Colonic mucosa (tissue), 4 donors: ENCODE results near the gene CHTF8. TPM values are rescaled to one million over a fixed set of nuclear protein-coding genes. Genes with fewer than 3 reads are reported as not detected.

Source experiments
- DNase-seq: peaks from one replicate; pipeline ENCODE4 v3.0.0-alpha.2; 2020
- H3K27ac ChIP-seq: fragments of 200-600 bp; one replicate; pipeline ENCODE4 v1.8.0; 2021
- H3K27me3 ChIP-seq: fragments of 200-600 bp; one replicate; pipeline ENCODE4 v1.8.0; 2021
- H3K36me3 ChIP-seq: fragments of 200-600 bp; one replicate; pipeline ENCODE4 v1.8.0; 2021
- H3K4me1 ChIP-seq: fragments of 200-600 bp; one replicate; pipeline ENCODE4 v1.8.0; 2021; ENCODE audit warnings: mild to moderate bottlenecking
- H3K4me3 ChIP-seq: fragments of 200-600 bp; one replicate; pipeline ENCODE4 v1.8.0; 2021
- H3K9ac ChIP-seq, 2 donors: one replicate each; pipeline ENCODE4 v1.7.0; 2013; ENCODE audit warnings: control low read depth in 2 of 2, low read depth in 2 of 2, low read length in 2 of 2
- H3K9me3 ChIP-seq: fragments of 200-600 bp; one replicate; pipeline ENCODE4 v1.8.0; 2021
- CTCF ChIP-seq: fragments of 200-600 bp; IDR thresholded peaks from one replicate; pipeline ENCODE4 v1.8.0; 2022; ENCODE audit warnings: antibody characterized with exemption, mild to moderate bottlenecking
- intact Hi-C: fragments of 100-400 bp; cut with DNase I; formaldehyde crosslinking; loops from one replicate; pipeline ENCODE4 v1.14.1; 2022
- total RNA-seq, 2 donors: library from RNA; stranded (reverse); fragmentation: NEBNext Ultra II Directional in 1 of 2; extraction: Animal tissue kit (Norgen Biotek cat#: 25700) in 1 of 2; gene quantifications; one replicate each; pipeline ENCODE4 v1.2.1, GENCODE V29; 2021
- donor health status: healthy.
- donor health status: DM: no; HTN: no; CAD: no.
- donor health status: DM: no; HTN: no; CAD: no.

CHTF8 gene
- total RNA-seq, 2 donors from 2014 or later: 82.9 to 143 TPM

DNA sequence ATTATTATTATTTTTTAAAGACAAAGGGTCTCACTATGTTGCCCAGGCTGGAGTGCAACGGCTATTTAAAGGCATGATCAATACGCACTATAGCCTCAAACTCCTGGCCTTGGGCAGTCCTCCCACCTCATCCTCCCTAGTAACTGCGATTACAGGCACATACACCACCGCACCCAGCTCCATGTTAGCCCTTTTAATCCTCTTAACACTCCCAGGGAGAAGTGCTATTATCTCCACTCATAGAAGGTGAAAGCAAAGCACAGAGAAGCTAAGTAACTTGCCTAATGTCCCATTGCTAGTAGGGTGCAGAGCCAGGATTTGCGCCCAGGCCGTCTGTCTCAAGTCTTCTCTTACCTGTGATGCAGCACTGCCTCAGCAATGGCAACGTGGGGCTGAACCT is 22.0 kb downstream of the CHTF8 start:
- TF ChIP-seq CTCF: no peak
- Histone ChIP-seq H3K27me3 (no peaks in the 10 kb centered on the region), H3K4me3 (no peak overlapping the region), H3K4me1 (peaks cover 13% of the 10 kb centered on the region), H3K9ac (no peak overlapping the region), H3K36me3 (no peaks in the 10 kb centered on the region), H3K27ac (no peak overlapping the region), H3K9me3 (no peaks in the 10 kb centered on the region)
- intact Hi-C loops: no loop called here
- no peak for DNase-seq

DNA sequence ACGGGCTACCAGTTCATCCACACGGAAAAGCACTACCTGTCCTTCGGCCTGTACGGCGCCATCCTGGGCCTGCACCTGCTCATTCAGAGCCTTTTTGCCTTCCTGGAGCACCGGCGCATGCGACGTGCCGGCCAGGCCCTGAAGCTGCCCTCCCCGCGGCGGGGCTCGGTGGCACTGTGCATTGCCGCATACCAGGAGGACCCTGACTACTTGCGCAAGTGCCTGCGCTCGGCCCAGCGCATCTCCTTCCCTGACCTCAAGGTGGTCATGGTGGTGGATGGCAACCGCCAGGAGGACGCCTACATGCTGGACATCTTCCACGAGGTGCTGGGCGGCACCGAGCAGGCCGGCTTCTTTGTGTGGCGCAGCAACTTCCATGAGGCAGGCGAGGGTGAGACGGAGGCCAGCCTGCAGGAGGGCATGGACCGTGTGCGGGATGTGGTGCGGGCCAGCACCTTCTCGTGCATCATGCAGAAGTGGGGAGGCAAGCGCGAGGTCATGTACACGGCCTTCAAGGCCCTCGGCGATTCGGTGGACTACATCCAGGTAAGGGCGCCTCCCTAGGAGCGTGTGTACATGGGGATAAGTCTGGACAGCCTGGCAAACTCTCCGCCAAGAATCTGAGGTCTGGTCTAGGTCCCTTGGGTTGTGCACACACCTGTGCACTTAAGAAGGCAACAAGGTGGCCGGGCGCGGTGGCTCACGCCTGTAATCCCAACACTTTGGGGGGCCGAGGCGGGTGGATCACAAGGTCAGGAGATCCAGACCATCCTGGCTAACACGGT is 22.7 kb downstream of the CHTF8 start:
- Histone ChIP-seq H3K9me3 (no peaks in the 10 kb centered on the region), H3K27ac (no peak overlapping the region), H3K27me3 (no peaks in the 10 kb centered on the region), H3K4me3 (no peak overlapping the region), H3K4me1 (peaks cover 13% of the 10 kb centered on the region), H3K9ac (no peak overlapping the region), H3K36me3 (no peaks in the 10 kb centered on the region)
- TF ChIP-seq CTCF: no peak
- intact Hi-C loops: loop anchor here (5.0 to 10.0 kb wide), 2 partner anchors 115 to 207 kb away; no protein-coding TSS in a partner anchor
- no peak for DNase-seq

DNA sequence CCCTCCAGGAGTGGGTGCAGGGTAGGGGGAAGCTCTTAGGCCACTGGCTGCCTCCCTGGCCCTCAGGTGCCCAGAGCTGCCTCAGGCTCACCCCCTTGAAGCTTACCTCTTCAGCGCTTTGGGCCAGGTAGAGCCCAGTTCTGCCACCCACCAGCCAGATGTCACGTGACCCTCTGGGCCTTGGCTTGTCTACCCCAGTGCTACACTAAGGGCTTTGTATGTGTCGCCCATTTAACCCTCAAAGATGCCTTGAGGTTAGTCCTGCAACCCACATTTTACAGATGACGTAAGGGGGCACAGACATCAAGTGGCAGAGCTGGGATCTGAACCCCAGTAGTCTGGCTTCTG is 23.5 kb downstream of the CHTF8 start:
- H3K36me3 ChIP-seq: no peaks in the 10 kb centered on the region
- H3K4me1 ChIP-seq: peaks cover 13% of the 10 kb centered on the region
- no peak for TF ChIP-seq CTCF
- no peak overlapping the region for H3K9ac ChIP-seq
- intact Hi-C loops: loop anchor here (5.0 to 10.0 kb wide), 2 partner anchors 114 to 207 kb away; no protein-coding TSS in a partner anchor
- no peaks in the 10 kb centered on the region for H3K9me3 ChIP-seq
- H3K27me3 ChIP-seq: no peaks in the 10 kb centered on the region
- no peak overlapping the region for H3K4me3 ChIP-seq
- no peak overlapping the region for H3K27ac ChIP-seq
- no peak for DNase-seq

DNA sequence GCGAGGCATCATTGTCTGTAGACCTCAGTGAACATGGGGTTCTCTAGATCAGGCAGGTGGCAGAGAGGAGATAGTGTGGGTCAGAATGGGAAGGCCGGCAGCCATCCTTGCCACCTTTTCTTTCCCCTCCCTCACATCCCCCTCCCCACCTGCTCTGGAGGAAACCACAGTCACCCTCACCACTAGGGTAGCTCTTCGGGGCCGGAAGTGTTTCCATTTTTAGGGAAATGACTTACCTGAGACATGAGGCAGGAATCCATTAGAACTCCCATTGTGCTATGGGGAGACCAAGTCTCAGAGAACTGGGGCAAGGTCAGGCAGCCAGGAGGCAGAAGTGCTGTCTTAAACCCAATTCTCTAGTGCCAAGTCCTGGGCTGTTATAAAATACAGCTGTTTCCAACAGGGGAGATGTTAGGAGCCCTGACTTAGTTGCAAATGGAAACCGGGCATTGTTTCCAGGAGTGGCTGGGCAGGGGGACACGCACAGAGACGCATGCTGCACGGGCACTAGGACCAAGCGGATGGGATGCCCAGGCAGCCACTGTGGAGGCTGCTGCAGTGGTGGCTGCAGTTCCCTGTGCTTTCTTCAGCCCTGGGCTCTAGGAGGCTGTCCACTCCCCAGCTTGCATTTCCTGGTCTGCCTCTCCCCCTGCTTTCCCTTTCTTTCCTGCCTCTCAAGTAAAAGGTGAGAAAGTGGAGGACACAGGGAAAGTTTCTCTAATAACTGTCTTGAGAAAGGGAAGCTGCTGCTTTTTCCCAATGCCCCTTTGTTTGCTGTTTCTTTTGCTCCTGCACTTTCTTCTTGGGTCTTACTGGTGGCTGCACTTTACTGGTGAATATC is 24.1 kb downstream of the CHTF8 start:
- TF ChIP-seq CTCF: no peak
- no peaks in the 10 kb centered on the region for H3K27me3 ChIP-seq
- H3K9ac ChIP-seq: peak overlapping the region in 1 of 2 donors; percentile 81
- intact Hi-C loops: loop anchor here (5.0 to 10.0 kb wide), 2 partner anchors 113 to 206 kb away; no protein-coding TSS in a partner anchor
- no peaks in the 10 kb centered on the region for H3K36me3 ChIP-seq
- DNase-seq: no peak
- H3K9me3 ChIP-seq: no peaks in the 10 kb centered on the region
- H3K4me1 ChIP-seq: peaks cover 13% of the 10 kb centered on the region
- H3K27ac ChIP-seq: no peak overlapping the region
- no peak overlapping the region for H3K4me3 ChIP-seq

GRCh38 chr16:69107316-69107962 is 24.9 kb downstream of the CHTF8 start:
- intact Hi-C loops: loop anchor here (5.0 to 10.0 kb wide), 2 partner anchors 113 to 205 kb away; no protein-coding TSS in a partner anchor
- H3K9ac ChIP-seq: peak overlapping the region; percentile 26 to 81
- DNase-seq: peak; percentile 74
- H3K4me1 ChIP-seq: peaks cover 13% of the 10 kb centered on the region
- H3K36me3 ChIP-seq: no peaks in the 10 kb centered on the region
- peak overlapping the region; percentile 54 for H3K4me3 ChIP-seq
- H3K9me3 ChIP-seq: no peaks in the 10 kb centered on the region
- H3K27me3 ChIP-seq: no peaks in the 10 kb centered on the region
- no peak overlapping the region for H3K27ac ChIP-seq
- TF ChIP-seq CTCF: no peak
